Kidney tubule cell (primary cell): ENCODE measurements around the gene ZSCAN20.
"Not testable (repeated sequence)": the region's sequence is repeated elsewhere in the genome, so short reads cannot be mapped to it uniquely, and the experiment has no call there.

Experiments
- DNase-seq: peaks from one replicate; pipeline ENCODE4 v3.0.0-alpha.2; 2018; ENCODE audit warnings: low spot score

Gene ZSCAN20

DNA sequence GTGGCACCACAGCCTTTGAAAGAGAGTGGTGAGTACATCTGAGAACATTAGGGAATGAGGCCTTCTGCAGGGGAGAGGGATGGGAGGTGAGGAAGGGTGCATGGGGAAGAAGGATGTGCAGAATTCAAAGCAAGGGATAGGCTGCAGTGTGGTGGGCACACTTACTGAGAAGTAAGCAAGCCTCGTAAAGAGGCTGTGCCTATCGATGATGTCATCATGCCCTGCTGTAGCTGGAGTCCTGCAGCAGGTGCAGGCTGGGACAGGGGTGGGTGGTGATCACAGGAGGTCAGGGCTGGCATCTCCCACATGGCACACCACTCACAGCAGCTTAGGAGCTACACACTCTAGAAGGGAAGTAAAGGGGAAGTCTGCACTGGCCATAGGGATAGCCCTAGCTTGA is 16.2 kb downstream of the ZSCAN20 start:
- DNase-seq = no peak

GRCh38 chr1:33494929-33495328 is 22.5 kb downstream of the ZSCAN20 start:
- no peak for DNase-seq

- no peak for DNase-seq
Measured at GRCh38 chr1:33497410-33497809, 25.0 kb downstream of the ZSCAN20 start.

GRCh38 chr1:33500547-33500946 is 28.1 kb downstream of the ZSCAN20 start:
- no peak for DNase-seq

GRCh38 chr1:33501309-33501708 is 28.9 kb downstream of the ZSCAN20 start:
- DNase-seq = no peak

- no peak for DNase-seq
Measured at GRCh38 chr1:33501774-33502173, 29.3 kb downstream of the ZSCAN20 start.

- peak; percentile 12 for DNase-seq
Measured at GRCh38 chr1:33502726-33503125, 30.3 kb downstream of the ZSCAN20 start.

DNA sequence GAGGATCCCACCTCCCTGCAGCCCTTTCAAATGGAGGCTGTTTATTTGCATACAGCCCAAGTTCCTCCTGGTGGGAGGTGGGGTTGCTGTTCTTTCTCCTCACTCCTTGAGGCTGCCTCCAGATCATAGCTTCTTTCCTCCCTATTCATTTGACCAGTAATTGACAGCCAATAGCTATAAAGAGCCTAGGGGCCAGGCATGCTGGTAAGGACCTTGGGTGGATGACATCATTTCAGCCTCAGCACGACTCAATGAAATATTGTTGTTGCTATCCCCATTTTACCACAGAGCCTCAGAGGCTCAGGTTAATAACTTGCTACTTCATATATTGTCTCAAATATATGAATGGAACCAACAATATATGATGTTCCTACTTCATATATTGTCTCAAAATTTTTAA is 31.1 kb downstream of the ZSCAN20 start:
- DNase-seq = no peak

DNA sequence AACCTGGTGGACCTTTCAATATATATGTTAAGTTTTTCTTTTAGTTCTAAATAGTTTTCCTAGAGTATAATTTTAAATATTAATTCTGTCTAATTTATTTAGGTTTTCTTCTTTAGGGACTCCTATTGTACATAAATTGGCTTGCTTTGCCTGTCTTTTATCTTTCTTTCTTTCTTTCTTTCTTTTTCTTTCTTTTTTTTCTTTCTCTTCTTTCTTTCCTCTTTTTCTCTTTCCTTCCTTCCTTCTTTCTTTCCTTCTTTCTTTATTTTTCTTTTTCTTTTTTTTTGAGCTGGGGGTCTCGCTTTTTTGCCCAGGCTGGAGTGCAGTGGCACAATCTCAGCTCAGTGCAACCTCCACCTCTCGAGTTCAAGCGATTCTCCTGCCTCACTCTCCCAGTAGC is 35.2 kb downstream of the ZSCAN20 start:
- DNase-seq = no peak

DNA sequence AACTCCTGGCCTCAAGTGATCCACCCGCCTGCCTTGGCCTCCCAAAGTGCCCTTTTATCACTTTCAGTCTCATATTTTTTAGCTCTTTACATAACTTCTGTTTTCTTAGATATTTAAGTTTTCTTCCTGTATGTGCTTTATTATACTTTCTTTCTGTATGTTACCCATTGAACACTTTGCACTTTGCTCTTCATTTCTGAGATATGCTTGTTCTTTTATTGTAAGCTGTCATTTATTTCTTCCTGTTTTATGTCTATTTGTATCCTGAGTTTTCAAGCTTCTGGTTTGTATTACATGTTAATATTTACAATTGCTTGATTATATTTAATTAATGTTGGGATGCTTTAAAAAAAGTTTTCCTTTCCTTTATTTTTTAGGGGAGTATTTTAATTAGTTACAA is 35.7 kb downstream of the ZSCAN20 start:
- DNase-seq = no peak

GRCh38 chr1:33509276-33509675 is 36.8 kb downstream of the ZSCAN20 start:
- not testable (repeated sequence) for DNase-seq

- no peak for DNase-seq
Measured at GRCh38 chr1:33512226-33513011, 40.0 kb downstream of the ZSCAN20 start.

DNA sequence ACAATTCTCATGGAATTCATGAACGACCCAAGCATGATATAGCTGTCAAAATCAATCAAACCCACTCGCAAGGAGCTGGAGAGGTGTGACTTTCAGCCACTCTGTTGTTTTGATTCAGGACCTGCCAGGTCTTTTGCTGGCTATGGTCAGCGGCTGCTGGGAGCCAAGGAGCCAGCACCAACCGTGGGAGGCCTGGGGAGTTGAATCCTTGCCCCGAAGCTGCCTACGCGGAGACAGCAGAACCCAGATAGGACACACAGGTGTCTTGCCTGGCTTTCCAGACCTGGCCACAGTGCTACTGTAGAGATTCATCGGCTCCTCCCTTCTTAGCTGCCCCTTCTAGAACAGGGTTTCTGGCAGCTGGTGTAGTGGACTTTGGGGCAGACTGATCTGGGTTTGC is 42.7 kb downstream of the ZSCAN20 start:
- no peak for DNase-seq

GRCh38 chr1:33515607-33516006 is 43.2 kb downstream of the ZSCAN20 start:
- no peak for DNase-seq

DNA sequence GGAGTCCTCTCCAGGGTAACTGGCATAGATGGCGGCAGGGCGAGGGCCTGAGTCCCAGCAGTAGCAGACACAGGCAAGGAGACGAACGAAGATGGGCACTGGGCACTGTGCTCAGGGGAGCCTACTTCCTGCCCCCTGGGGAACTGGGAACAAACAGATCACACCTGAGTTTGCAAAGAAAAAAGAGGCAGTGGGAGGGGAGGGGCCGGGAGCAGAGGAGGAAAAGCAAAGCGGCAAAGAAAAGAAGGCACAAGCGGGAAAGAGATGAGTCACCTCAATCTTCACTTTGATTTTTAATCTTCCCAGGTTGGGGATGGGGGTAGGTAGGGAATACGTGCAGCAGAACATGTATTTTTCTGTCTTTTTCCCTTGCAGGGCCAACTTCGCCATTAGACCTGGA is 44.0 kb downstream of the ZSCAN20 start:
- no peak for DNase-seq

DNA sequence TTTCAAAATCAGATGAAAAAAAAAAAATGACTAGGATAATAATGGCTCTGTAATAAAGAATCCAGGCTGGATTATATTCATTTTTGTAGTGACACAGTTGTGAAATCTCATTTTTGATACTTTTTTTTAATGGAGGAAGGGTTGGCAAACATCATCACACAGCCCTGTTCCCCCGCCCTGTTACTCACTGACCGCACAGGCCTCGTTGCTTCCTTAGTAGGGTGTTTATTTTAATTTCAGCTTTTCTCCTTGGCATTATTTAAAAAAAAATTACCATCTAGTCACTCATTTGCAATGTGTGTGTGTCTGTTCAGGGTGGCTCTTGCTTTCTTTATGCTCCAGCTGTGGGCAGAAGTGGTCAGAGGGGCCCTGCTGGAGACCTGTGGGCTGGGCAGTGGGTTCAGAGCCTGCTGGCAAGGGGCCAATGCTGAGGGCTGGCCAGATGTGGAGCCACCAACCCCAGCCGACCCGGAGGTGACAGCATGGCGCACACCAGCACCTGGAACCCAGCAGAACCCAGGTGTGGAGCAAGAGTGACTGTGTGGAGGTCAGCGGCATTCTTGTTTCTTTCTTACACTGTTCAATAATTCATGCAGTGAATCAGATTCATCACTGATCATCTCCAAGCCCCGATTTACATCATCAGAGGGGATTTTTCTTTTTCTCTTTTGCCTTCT is 44.6 kb downstream of the ZSCAN20 start:
- DNase-seq = no peak

- no peak for DNase-seq
Measured at GRCh38 chr1:33517596-33518250, 45.3 kb downstream of the ZSCAN20 start.

DNA sequence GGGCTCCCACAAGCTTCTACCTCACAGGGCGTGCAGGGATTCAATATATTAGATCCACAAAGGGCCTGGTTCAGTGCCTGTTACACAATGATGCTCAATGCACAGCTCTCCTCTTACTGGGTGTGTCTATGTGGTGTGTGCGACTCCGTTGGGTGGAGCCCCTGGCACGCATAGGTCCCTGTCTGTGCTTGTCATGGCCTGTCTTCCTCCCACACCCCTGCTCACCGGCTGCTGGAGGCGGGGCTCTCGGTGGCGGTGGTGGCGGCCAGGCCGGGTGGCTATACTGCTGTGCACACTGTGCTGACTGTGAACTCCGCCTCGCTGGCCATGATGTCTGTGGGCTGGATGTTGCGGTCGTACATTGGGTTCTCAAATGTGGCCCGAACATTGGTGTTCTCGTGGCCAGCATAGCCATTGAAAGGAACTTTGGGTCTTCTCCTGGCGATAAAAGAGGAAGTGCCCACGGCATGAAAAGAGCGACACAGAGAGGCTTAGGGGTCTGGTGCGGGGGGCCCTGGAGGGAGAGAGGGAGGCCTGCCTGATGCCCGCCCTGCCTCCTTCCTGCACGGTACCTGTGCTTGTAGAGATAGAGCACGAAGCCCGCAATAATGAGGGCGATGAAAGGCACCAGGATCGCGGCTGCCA is 46.9 kb downstream of the ZSCAN20 start:
- no peak for DNase-seq

GRCh38 chr1:33524586-33524985 is 52.1 kb downstream of the ZSCAN20 start:
- DNase-seq = no peak

DNA sequence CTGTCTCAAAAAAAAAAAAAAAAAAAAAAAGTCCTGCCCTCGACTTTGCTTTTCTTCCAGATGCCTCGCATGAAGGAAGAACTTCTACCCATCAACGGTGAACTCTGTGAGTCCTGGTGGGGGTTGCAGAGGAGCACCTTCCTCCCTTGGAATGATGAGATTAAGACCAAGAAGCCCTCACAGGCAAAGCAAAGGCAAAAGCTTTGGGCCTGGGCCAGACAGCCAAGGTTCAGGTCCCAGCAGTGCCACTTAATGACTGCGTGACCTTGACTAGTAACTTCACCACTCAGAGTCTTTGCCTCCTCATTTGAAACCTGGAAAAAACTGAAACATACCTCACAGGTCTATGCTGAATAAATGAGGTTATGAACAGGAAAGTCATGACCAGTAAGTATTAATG is 55.5 kb downstream of the ZSCAN20 start:
- no peak for DNase-seq

DNA sequence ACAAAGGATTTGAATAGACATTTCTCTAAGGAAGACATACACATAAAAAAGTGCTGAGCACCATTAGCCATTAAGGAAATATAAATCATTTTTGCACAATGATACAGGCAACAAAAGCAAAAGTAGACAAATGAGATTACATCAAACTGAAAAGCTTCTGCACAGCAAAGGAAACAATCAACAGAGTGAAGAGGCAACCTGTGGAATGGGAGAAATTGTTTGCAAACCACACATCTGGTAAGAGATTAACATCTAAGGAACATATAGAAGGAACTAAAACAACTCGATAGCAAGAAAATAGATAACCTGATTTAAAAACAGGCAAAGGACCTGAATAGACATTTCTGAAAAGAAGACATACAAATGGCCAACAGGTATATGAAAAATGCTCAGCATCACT is 57.5 kb downstream of the ZSCAN20 start:
- DNase-seq = no peak

- no peak for DNase-seq
Measured at GRCh38 chr1:33532250-33532649, 59.8 kb downstream of the ZSCAN20 start.

GRCh38 chr1:33532936-33533335 is 60.5 kb downstream of the ZSCAN20 start:
- DNase-seq = no peak
